ENCODE measurements around the gene PACRG. TPM values are rescaled to one million over a fixed set of nuclear protein-coding genes. Genes with fewer than 3 reads are reported as not detected.

The PACRG gene
- polyA plus RNA-seq, 2 of the 4 experiments (the other 2 are of a cell fraction), result 0.14 to 0.30 TPM

- no peaks in the 10 kb centered on the region for H3K9me3 ChIP-seq
- no peaks in the 10 kb centered on the region for H3K4me1 ChIP-seq
- ATAC-seq (no peak), FAIRE-seq (no peak), DNase-seq (ENCODE audit: low read depth in 1 of 2, low spot score in 1 of 2) (no peak)
- CTCF ChIA-PET, result no interaction called here
- POLR2A ChIA-PET, result no interaction called here
- no peak overlapping the region for H3K27ac ChIP-seq
- 42% methylated on average over 4 of the region's 4 CpGs for WGBS (ENCODE audit: missing lambda C conversion rate)
- no peak overlapping the region for H3K4me2 ChIP-seq
- no peak overlapping the region for H3K4me3 ChIP-seq
- no peak for TF ChIP-seq NPAS2 (CRISPR knock-in tag; IDR thresholded peaks at IDR 0.05; ENCODE audit: borderline replicate concordance)
- TF ChIP-seq JUNB (IDR thresholded peaks at IDR 0.05), result no peak
- no peak for TF ChIP-seq RFX5 (IDR thresholded peaks at IDR 0.05)
- TF ChIP-seq CEBPB (IDR thresholded peaks at IDR 0.05), result no peak
- TF ChIP-seq SREBF2 (IDR thresholded peaks at IDR 0.05), result no peak
- TF ChIP-seq ZFP36 (IDR thresholded peaks at IDR 0.05; ENCODE audit: borderline replicate concordance, partially characterized antibody), result no peak
- no peak for TF ChIP-seq EHF (CRISPR knock-in tag; IDR thresholded peaks at IDR 0.05)
- no peak for TF ChIP-seq HOXB5 (CRISPR knock-in tag; IDR thresholded peaks at IDR 0.05)
- no peak for TF ChIP-seq RAD21 (conservative IDR thresholded peaks at IDR 0.05 in 1 of 2, IDR thresholded peaks at IDR 0.05 in 1 of 2)
- no peak for TF ChIP-seq RARB (CRISPR knock-in tag; IDR thresholded peaks at IDR 0.05)
- TF ChIP-seq HMGXB4 (CRISPR knock-in tag; IDR thresholded peaks at IDR 0.05; ENCODE audit: borderline replicate concordance), result no peak
Observed at GRCh38 chr6:162733489-162733888, 5.7 kb downstream of the PACRG start.

- no peak for TF ChIP-seq ZNF302 (CRISPR knock-in tag; IDR thresholded peaks at IDR 0.05)
- TF ChIP-seq FOSL2 (IDR thresholded peaks at IDR 0.05), result no peak
- TF ChIP-seq FOSL2 (CRISPR knock-in tag; IDR thresholded peaks at IDR 0.05), result no peak
- no peak for TF ChIP-seq EHF (CRISPR knock-in tag; IDR thresholded peaks at IDR 0.05)
- TF ChIP-seq MAX (IDR thresholded peaks at IDR 0.05), result no peak
- TF ChIP-seq ZFP36 (IDR thresholded peaks at IDR 0.05; ENCODE audit: borderline replicate concordance, partially characterized antibody), result no peak
- TF ChIP-seq TFCP2L1 (CRISPR knock-in tag; IDR thresholded peaks at IDR 0.05), result no peak
- TF ChIP-seq HOXA7 (CRISPR knock-in tag; IDR thresholded peaks at IDR 0.05), result no peak
- no peak for TF ChIP-seq ATOH8 (CRISPR knock-in tag; IDR thresholded peaks at IDR 0.05; ENCODE audit: low read depth)
- TF ChIP-seq RNF2 (IDR thresholded peaks at IDR 0.05; ENCODE audit: borderline replicate concordance, low read depth), result no peak
- TF ChIP-seq ZC3H11A (IDR thresholded peaks at IDR 0.05), result no peak
- no peak for TF ChIP-seq NPAS2 (CRISPR knock-in tag; IDR thresholded peaks at IDR 0.05; ENCODE audit: borderline replicate concordance)
- TF ChIP-seq BCL3 (IDR thresholded peaks at IDR 0.05), result no peak
- no peak for TF ChIP-seq HMGXB4 (CRISPR knock-in tag; IDR thresholded peaks at IDR 0.05; ENCODE audit: borderline replicate concordance)
- no peak for TF ChIP-seq HOXB13 (CRISPR knock-in tag; IDR thresholded peaks at IDR 0.05; ENCODE audit: low read depth)
- TF ChIP-seq USF2 (IDR thresholded peaks at IDR 0.05), result no peak
- no peak for TF ChIP-seq GATA3 (IDR thresholded peaks at IDR 0.05; ENCODE audit: borderline replicate concordance)
- TF ChIP-seq FOSB (CRISPR knock-in tag; IDR thresholded peaks at IDR 0.05), result no peak
- ATAC-seq, result no peak
- CTCF ChIA-PET, result interaction anchor here (1.5 kb wide), 1 partner anchor 294 kb away, joined by 4 read pairs; no protein-coding TSS in a partner anchor
Observed at GRCh38 chr6:162736961-162737360, 9.2 kb downstream of the PACRG start.

More at GRCh38 chr6:162736961-162737360, 9.2 kb downstream of the PACRG start:
- FAIRE-seq (no peak), DNase-seq (ENCODE audit: low read depth in 1 of 2, low spot score in 1 of 2) (no peak)
- Histone ChIP-seq H3K27ac (no peak overlapping the region), H3K4me1 (no peaks in the 10 kb centered on the region), H3K4me2 (no peak overlapping the region), H3K4me3 (no peak overlapping the region), H3K9me3 (no peaks in the 10 kb centered on the region)
- POLR2A ChIA-PET, result no interaction called here
- WGBS (ENCODE audit: missing lambda C conversion rate), result 33% methylated on average over 1 of the region's 1 CpG
